HepG2 (cell line): ENCODE results near the gene RASD1. TPM values are rescaled to one million over a fixed set of nuclear protein-coding genes. Genes with fewer than 3 reads are reported as not detected.

Experiments
- ATAC-seq: fragments of 200-7000 bp; cut with Tn5 transposase; 3 replicates; pipeline ENCODE4 v1.9.1; 2020; ENCODE audit warnings: mild to moderate bottlenecking, moderate library complexity
- BruUV-seq: library from RNA; stranded (reverse); fragments of 400-500 nt; replicated peaks from 2 replicates; lab custom pipeline; 2021; lab: Mats Ljungman, UMichigan
- CTCF ChIA-PET: fragments of 300-600 bp; formaldehyde crosslinking; extraction: SDS; loops from one replicate; lab custom pipeline; 2021; ENCODE audit warnings: low total read pairs, inconsistent platforms, low intra/inter-chr PET ratio; lab: Yijun Ruan, JAX
- POLR2A ChIA-PET: fragments of 350-600 bp; sonication (Branson Sonifier 250); formaldehyde crosslinking; loops from one replicate; lab custom pipeline; 2020; ENCODE audit warnings: antibody characterized with exemption, inconsistent platforms; lab: Yijun Ruan, JAX
- DNase-seq: peaks from one replicate; pipeline ENCODE4 v3.0.0-alpha.2; 2015; ENCODE audit warnings: low spot score
- FAIRE-seq: peaks from 3 replicates; lab custom pipeline; 2011; peaks lifted over from hg19 to GRCh38; lab: Jason Lieb, UNC
- H2AFZ ChIP-seq: one replicate; pipeline ENCODE4 v1.6.1; 2011; ENCODE audit warnings: low read length, inconsistent platforms
- H3K27ac ChIP-seq: fragments of 300-600 bp; 3 replicates; pipeline ENCODE4 v1.8.0; 2011; ENCODE audit warnings: mixed run types, mild to moderate bottlenecking, mixed read lengths, low read length, inconsistent platforms; ENCODE audit not compliant: insufficient read depth; ENCODE audit errors: extremely low read length
- H3K27me3 ChIP-seq, 2 experiments: fragments of 200-600 bp in 1 of 2; 2 replicates in 1 of 2; 3 replicates in 1 of 2; pipeline versions ENCODE4 v1.6.0 to v1.8.0; 2011; ENCODE audit warnings: low read length in 2 of 2, mild to moderate bottlenecking in 2 of 2, moderate library complexity in 2 of 2, inconsistent platforms in 1 of 2; ENCODE audit not compliant: insufficient read depth in 2 of 2, control insufficient read depth in 1 of 2
- H3K36me3 ChIP-seq, 2 experiments: fragments of 200-600 bp in 1 of 2; replicated peaks in 1 of 2; 2 replicates in 1 of 2; 3 replicates in 1 of 2; pipeline versions ENCODE4 v1.5.1 to v1.8.0; 2011; ENCODE audit warnings: low read length in 2 of 2, inconsistent platforms in 1 of 2; ENCODE audit not compliant: insufficient read depth in 2 of 2, control insufficient read depth in 1 of 2
- H3K4me1 ChIP-seq: 2 replicates; pipeline ENCODE4 v1.5.1; 2012; ENCODE audit warnings: low read length, inconsistent platforms; ENCODE audit not compliant: insufficient read depth
- H3K4me2 ChIP-seq: 2 replicates; pipeline ENCODE4 v1.6.0; 2011; ENCODE audit warnings: low read depth, low read length, inconsistent platforms
- H3K4me3 ChIP-seq, 3 experiments: fragments of 200-600 bp in 1 of 3; sonication (generic), shearing (Covaris generic) in 1 of 3; replicated peaks in 1 of 3; 2 replicates each; pipeline ENCODE4 v1.5.1; 2011 to 2016; ENCODE audit warnings: low read length in 3 of 3, inconsistent platforms in 2 of 3, low read depth in 2 of 3, mild to moderate bottlenecking in 2 of 3, control low read depth in 1 of 3, mixed read lengths in 1 of 3; ENCODE audit not compliant: insufficient read depth in 1 of 3
- H3K79me2 ChIP-seq: one replicate; pipeline ENCODE4 v1.6.1; 2011; ENCODE audit warnings: low read length, inconsistent platforms; ENCODE audit not compliant: insufficient read depth
- H3K9ac ChIP-seq: 2 replicates; pipeline ENCODE4 v1.6.0; 2011; ENCODE audit warnings: mild to moderate bottlenecking, low read depth, low read length, inconsistent platforms; ENCODE audit not compliant: insufficient read depth
- H3K9me3 ChIP-seq: 2 replicates; pipeline ENCODE4 v1.5.1; 2012; ENCODE audit warnings: mild to moderate bottlenecking, low read length
- H4K20me1 ChIP-seq: 2 replicates; pipeline ENCODE4 v1.6.0; 2011; ENCODE audit warnings: inconsistent platforms, mild to moderate bottlenecking, low read length, moderate library complexity; ENCODE audit not compliant: insufficient read depth
- FOSL2 ChIP-seq: sonication (generic); formaldehyde crosslinking; IDR thresholded peaks from 2 replicates; pipeline ENCODE4 v1.4.0; 2020; ENCODE audit warnings: missing genetic modification reagents
- KLF9 ChIP-seq: IDR thresholded peaks from 2 replicates; pipeline ENCODE4 v1.6.1; 2016; ENCODE audit warnings: low read depth
- MZF1 ChIP-seq: sonication (generic); formaldehyde crosslinking; IDR thresholded peaks from 2 replicates; pipeline ENCODE4 v1.8.1; 2023; ENCODE audit warnings: mild to moderate bottlenecking, missing genetic modification reagents, borderline replicate concordance
- NFKB2 ChIP-seq: sonication (generic); formaldehyde crosslinking; IDR thresholded peaks from 2 replicates; pipeline ENCODE4 v1.4.0; 2020; ENCODE audit warnings: missing genetic modification reagents, borderline replicate concordance
- NR3C1 ChIP-seq: sonication (generic); formaldehyde crosslinking; IDR thresholded peaks from 2 replicates; pipeline ENCODE4 v1.4.0; 2020; ENCODE audit warnings: missing genetic modification reagents
- REPIN1 ChIP-seq: sonication (generic); formaldehyde crosslinking; IDR thresholded peaks from 2 replicates; pipeline ENCODE4 v1.8.0; 2022; ENCODE audit warnings: missing genetic modification reagents, low read depth, mild to moderate bottlenecking, borderline replicate concordance
- SMARCC2 ChIP-seq: fragments of 450-650 bp; IDR thresholded peaks from 2 replicates; pipeline ENCODE4 v1.6.1; 2017; ENCODE audit warnings: antibody characterized with exemption, mild to moderate bottlenecking
- XBP1 ChIP-seq: sonication (generic); formaldehyde crosslinking; IDR thresholded peaks from 2 replicates; pipeline ENCODE4 v1.5.0; 2020; ENCODE audit warnings: missing genetic modification reagents
- ZNF235 ChIP-seq: sonication (generic); formaldehyde crosslinking; IDR thresholded peaks from 2 replicates; pipeline ENCODE4 v1.8.1; 2023; ENCODE audit warnings: mild to moderate bottlenecking, missing genetic modification reagents, borderline replicate concordance
- ZNF264 ChIP-seq: sonication (generic); formaldehyde crosslinking; IDR thresholded peaks from 2 replicates; pipeline ENCODE4 v1.4.0; 2020; ENCODE audit warnings: missing genetic modification reagents
- ZNF766 ChIP-seq: sonication (generic); formaldehyde crosslinking; IDR thresholded peaks from 2 replicates; pipeline ENCODE4 v1.5.0; 2020; ENCODE audit warnings: missing genetic modification reagents, borderline replicate concordance
- ZNF788 ChIP-seq: sonication (generic); formaldehyde crosslinking; IDR thresholded peaks from 2 replicates; pipeline ENCODE4 v1.5.0; 2020; ENCODE audit warnings: mild to moderate bottlenecking, missing genetic modification reagents, borderline replicate concordance
- WGBS: methylation state at CpG from one replicate; pipeline ENCODE4 v1.1.6; 2017; ENCODE audit warnings: low lambda C conversion rate; 5-methylcytosine and 5-hydroxymethylcytosine counted together
- in situ Hi-C: cut with HindIII; loops from 2 replicates; pipeline ENCODE4 v1.10.0; 2017; ENCODE audit warnings: low pct_unique_long_range_greater_than_20kb; ENCODE audit not compliant: extremely low pct_ligation_motif_present
- intact Hi-C: fragments of 100-400 bp; cut with micrococcal nuclease; formaldehyde crosslinking; loops from one replicate; pipeline ENCODE4 v1.10.0; 2022; ENCODE audit not compliant: unreplicated experiment
- polyA plus RNA-seq, 8 experiments: library from polyadenylated mRNA; depleted of rRNA in 3 of 8; stranded (reverse) in 7 of 8; unstranded in 1 of 8; fragments of >200 nt; fragmentation: Illumina TruSeq in 4 of 8; extraction: Trizol in 4 of 8; gene quantifications; 2 replicates each; pipeline versions ENCODE4 v1.2.1 to v1.2.3, GENCODE V29; 2011 to 2016; ENCODE audit warnings: low read depth in 4 of 8, missing spikeins in 1 of 8, mixed read lengths in 1 of 8; ENCODE audit not compliant: insufficient read depth in 1 of 8
- total RNA-seq, 5 experiments: library from RNA; depleted of rRNA; stranded (reverse); fragments of >200 nt; fragmentation: Illumina TruSeq; extraction: Trizol; gene quantifications; 2 replicates each; pipeline ENCODE4 v1.2.3, GENCODE V29; 2016; ENCODE audit warnings: low read depth in 1 of 5
- TF ChIP-seq, protein P1 (sequence below): sonication (generic); formaldehyde crosslinking; IDR thresholded peaks from 2 replicates; pipeline ENCODE4 v1.4.0; 2020; ENCODE audit warnings: missing genetic modification reagents

RASD1 gene
- total and polyA plus RNA-seq, 2 of the 13 experiments (the other 11 are each of a cell fraction or from before 2014, with no cell fraction given) = 1.6 to 4.2 TPM

- no peak for TF ChIP-seq ZNF235 (CRISPR knock-in tag)
- no peak for TF ChIP-seq ZNF264 (CRISPR knock-in tag)
- no peak for TF ChIP-seq REPIN1
- no peak for TF ChIP-seq FOSL2 (CRISPR knock-in tag)
- TF ChIP-seq, protein P1, sequence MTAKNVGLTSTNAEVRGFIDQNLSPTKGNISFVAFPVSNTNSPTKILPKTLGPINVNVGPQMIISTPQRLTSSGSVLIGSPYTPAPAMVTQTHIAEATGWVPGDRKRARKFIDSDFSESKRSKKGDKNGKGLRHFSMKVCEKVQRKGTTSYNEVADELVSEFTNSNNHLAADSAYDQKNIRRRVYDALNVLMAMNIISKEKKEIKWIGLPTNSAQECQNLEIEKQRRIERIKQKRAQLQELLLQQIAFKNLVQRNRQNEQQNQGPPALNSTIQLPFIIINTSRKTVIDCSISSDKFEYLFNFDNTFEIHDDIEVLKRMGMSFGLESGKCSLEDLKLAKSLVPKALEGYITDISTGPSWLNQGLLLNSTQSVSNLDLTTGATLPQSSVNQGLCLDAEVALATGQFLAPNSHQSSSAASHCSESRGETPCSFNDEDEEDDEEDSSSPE = no peak
- no peak for TF ChIP-seq XBP1 (CRISPR knock-in tag)
- TF ChIP-seq ZNF788 (CRISPR knock-in tag) = no peak
- no peak for TF ChIP-seq SMARCC2
- no peak for TF ChIP-seq KLF9 (CRISPR knock-in tag)
- TF ChIP-seq NFKB2 (CRISPR knock-in tag) = no peak
- no peak for TF ChIP-seq ZNF766
- no peak for TF ChIP-seq NR3C1 (CRISPR knock-in tag)
- no peak for TF ChIP-seq MZF1 (CRISPR knock-in tag)
- CTCF ChIA-PET = no interaction called here
- DNase-seq (no peak), FAIRE-seq (no peak), ATAC-seq (no peak)
- in situ Hi-C loops (loop anchor here (5.0 to 10.0 kb wide), 2 partner anchors 59 to 137 kb away; no protein-coding TSS in a partner anchor), intact Hi-C loops (no loop called here)
- Histone ChIP-seq H3K79me2 (no peaks in the 10 kb centered on the region), H3K27ac (no peak overlapping the region), H2AFZ (no peak overlapping the region), H3K4me3 (no peak overlapping the region), H3K9ac (no peak overlapping the region), H3K4me2 (no peak overlapping the region), H3K36me3 (no peaks in the 10 kb centered on the region), H3K4me1 (no peaks in the 10 kb centered on the region), H4K20me1 (no peaks in the 10 kb centered on the region), H3K9me3 (no peaks in the 10 kb centered on the region), H3K27me3 (peaks cover 0 to 2% of the 10 kb centered on the region in 2 experiments; a peak in 1 of 5 replicates)
- no TSS peak for BruUV-seq
- POLR2A ChIA-PET = no interaction called here
- whole genome bisulfite sequencing = 94% methylated on average over 5 of the region's 11 CpGs
These were observed 11.9 kb upstream of the RASD1 start for GRCh38 chr17:17508019-17508535.
